Stimulated activated CD4-positive, alpha-beta T cell treated with anti-CD3 and anti-CD28 coated beads, TNF-alpha, amount 100 ng/mL, for 48 hours (primary cell): Measurements from ENCODE around the gene CA5A.
"Not testable (repeated sequence)": the region's sequence is repeated elsewhere in the genome, so short reads cannot be mapped to it uniquely, and the experiment has no call there.

Source experiments
- DNase-seq, 3 donors: peaks; one replicate each; pipeline ENCODE4 v3.0.0-alpha.2; 2020; ENCODE audit warnings: low read depth in 3 of 3

CA5A gene

GRCh38 chr16:87868254-87869029 is 67.9 kb downstream of the CA5A start:
- DNase-seq, result peak; percentile 58 to 70 (median 60)

- DNase-seq, result not testable (repeated sequence)
Observed at GRCh38 chr16:87865902-87866555, 70.3 kb downstream of the CA5A start.

- DNase-seq, result no peak
Observed at GRCh38 chr16:87864331-87864989, 71.9 kb downstream of the CA5A start.

- not testable (repeated sequence) for DNase-seq
Observed at GRCh38 chr16:87863327-87863635, 73.0 kb downstream of the CA5A start.

GRCh38 chr16:87862597-87863326 is 73.6 kb downstream of the CA5A start:
- not testable (repeated sequence) for DNase-seq

GRCh38 chr16:87861300-87862099 is 74.8 kb downstream of the CA5A start:
- DNase-seq, result not testable (repeated sequence)

- no peak for DNase-seq
Observed at GRCh38 chr16:87860553-87861299, 75.6 kb downstream of the CA5A start.

GRCh38 chr16:87858151-87858993 is 78.0 kb downstream of the CA5A start:
- not testable (repeated sequence) for DNase-seq

GRCh38 chr16:87856791-87857228 is 79.5 kb downstream of the CA5A start:
- DNase-seq, result no peak

- DNase-seq, result no peak
Observed at GRCh38 chr16:87855852-87856715, 80.2 kb downstream of the CA5A start.

- no peak for DNase-seq
Observed at GRCh38 chr16:87854907-87855683, 81.2 kb downstream of the CA5A start.

GRCh38 chr16:87854053-87854906 is 82.0 kb downstream of the CA5A start:
- DNase-seq, result no peak

GRCh38 chr16:87853411-87854052 is 82.8 kb downstream of the CA5A start:
- DNase-seq, result peak; percentile 71 to 87 (median 84)

- DNase-seq, result no peak
Observed at GRCh38 chr16:87851601-87852000, 84.7 kb downstream of the CA5A start.

- no peak for DNase-seq
Observed at GRCh38 chr16:87851141-87851587, 85.2 kb downstream of the CA5A start.
